ENCODE results near the gene ATP2B2. TPM values are rescaled to one million over a fixed set of nuclear protein-coding genes. Genes with fewer than 3 reads are reported as not detected.

ATP2B2 gene
- total RNA-seq, 1 experiment from 2014 or later = not detected

DNA sequence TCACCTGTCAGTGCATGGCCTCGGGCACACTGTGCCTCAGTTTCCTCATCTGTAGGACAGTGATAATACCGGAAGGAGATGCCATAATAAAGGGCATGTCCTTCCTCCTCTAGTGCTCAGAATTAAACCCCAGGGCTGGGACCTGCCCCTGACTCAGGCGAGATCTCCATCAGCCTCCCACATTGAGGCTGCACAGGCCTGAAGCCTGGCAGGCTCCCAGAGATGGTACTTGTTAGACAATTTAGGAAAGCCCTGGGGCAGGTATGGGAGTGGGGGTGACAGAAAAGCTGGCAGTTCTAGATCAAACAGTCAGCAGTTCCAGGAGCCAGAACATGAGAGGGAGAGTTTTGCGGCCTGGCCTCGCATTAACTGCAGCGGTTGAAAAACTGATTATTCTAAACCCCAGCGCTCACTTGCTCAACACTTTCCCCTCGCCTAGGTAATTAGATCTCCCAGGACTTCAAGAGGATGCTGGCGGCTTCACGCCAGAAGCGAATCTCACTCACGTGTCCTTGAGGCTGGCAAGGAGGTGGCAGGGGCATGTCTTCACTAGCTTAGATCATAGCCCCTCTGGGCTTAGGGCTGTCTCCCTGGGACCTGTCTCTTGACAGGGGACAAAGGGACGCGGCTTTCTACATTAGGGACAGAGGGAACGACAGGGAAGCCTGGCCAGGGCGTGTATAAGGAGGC, 73.1 kb downstream of the ATP2B2 start:
- POLR2A ChIA-PET = no interaction called here
- intact Hi-C loops (cut with micrococcal nuclease) = no loop called here

DNA sequence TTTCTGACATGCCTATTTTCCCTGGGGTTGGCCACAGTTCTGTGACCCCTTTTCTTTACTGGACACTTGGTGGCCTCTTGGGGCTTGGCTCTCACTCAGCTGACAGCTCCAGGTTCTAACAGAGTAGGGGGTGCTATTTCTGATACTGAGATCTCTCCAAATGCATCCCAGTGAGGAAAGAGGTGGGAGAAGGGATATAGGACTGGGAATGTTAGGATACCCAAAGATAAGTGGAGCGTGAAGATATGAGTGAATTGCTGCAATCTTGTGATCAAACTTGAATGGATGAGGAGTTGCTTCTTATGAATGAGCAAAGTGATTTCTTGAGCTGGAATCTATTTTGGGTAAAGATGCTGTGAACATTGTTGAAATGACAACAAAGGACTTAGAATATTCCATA, 74.6 kb downstream of the ATP2B2 start:
- no peaks in the 10 kb centered on the region for H3K36me3 Mint-ChIP-seq (ENCODE audit: insufficient read depth, unreplicated experiment)
- ChIA-PET CTCF (no interaction called here), POLR2A (no interaction called here)
- no peak for DNase-seq (ENCODE audit: unreplicated experiment)
- H3K27ac Mint-ChIP-seq (ENCODE audit: low read depth, unreplicated experiment) = no peak overlapping the region
- H3K9me3 Mint-ChIP-seq (ENCODE audit: unreplicated experiment) = no peaks in the 10 kb centered on the region
- no peak overlapping the region for H3K4me3 Mint-ChIP-seq (ENCODE audit: unreplicated experiment)
- TF ChIP-seq, protein P1, sequence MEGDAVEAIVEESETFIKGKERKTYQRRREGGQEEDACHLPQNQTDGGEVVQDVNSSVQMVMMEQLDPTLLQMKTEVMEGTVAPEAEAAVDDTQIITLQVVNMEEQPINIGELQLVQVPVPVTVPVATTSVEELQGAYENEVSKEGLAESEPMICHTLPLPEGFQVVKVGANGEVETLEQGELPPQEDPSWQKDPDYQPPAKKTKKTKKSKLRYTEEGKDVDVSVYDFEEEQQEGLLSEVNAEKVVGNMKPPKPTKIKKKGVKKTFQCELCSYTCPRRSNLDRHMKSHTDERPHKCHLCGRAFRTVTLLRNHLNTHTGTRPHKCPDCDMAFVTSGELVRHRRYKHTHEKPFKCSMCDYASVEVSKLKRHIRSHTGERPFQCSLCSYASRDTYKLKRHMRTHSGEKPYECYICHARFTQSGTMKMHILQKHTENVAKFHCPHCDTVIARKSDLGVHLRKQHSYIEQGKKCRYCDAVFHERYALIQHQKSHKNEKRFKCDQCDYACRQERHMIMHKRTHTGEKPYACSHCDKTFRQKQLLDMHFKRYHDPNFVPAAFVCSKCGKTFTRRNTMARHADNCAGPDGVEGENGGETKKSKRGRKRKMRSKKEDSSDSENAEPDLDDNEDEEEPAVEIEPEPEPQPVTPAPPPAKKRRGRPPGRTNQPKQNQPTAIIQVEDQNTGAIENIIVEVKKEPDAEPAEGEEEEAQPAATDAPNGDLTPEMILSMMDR (IDR thresholded peaks at IDR 0.05; ENCODE audit: unreplicated experiment) = no peak
- no peaks in the 10 kb centered on the region for H3K4me1 Mint-ChIP-seq (ENCODE audit: insufficient read depth, unreplicated experiment)
- intact Hi-C loops (cut with micrococcal nuclease) = no loop called here
- BruUV-seq (replicated peaks) = no TSS peak
- peaks cover 24% of the 10 kb centered on the region for H3K27me3 Mint-ChIP-seq (ENCODE audit: insufficient read depth, unreplicated experiment)

More for the DNA sequence above, 73.1 kb downstream of the ATP2B2 start:
- H3K4me1 Mint-ChIP-seq (ENCODE audit: insufficient read depth, unreplicated experiment) = no peaks in the 10 kb centered on the region
- no TSS peak for BruUV-seq (replicated peaks)
- CTCF ChIA-PET = interaction anchor here (0.6 to 0.7 kb wide), 4 partner anchors 34 to 206 kb away, joined by 3 to 8 read pairs (median 3); no protein-coding TSS in a partner anchor
- H3K27ac Mint-ChIP-seq (ENCODE audit: low read depth, unreplicated experiment) = no peak overlapping the region
- no peak overlapping the region for H3K4me3 Mint-ChIP-seq (ENCODE audit: unreplicated experiment)
- TF ChIP-seq, protein P1 (IDR thresholded peaks at IDR 0.05; ENCODE audit: unreplicated experiment) = no peak
- no peak for DNase-seq (ENCODE audit: unreplicated experiment)
- H3K27me3 Mint-ChIP-seq (ENCODE audit: insufficient read depth, unreplicated experiment) = peaks cover 20% of the 10 kb centered on the region
- no peaks in the 10 kb centered on the region for H3K9me3 Mint-ChIP-seq (ENCODE audit: unreplicated experiment)
- no peaks in the 10 kb centered on the region for H3K36me3 Mint-ChIP-seq (ENCODE audit: insufficient read depth, unreplicated experiment)

DNA sequence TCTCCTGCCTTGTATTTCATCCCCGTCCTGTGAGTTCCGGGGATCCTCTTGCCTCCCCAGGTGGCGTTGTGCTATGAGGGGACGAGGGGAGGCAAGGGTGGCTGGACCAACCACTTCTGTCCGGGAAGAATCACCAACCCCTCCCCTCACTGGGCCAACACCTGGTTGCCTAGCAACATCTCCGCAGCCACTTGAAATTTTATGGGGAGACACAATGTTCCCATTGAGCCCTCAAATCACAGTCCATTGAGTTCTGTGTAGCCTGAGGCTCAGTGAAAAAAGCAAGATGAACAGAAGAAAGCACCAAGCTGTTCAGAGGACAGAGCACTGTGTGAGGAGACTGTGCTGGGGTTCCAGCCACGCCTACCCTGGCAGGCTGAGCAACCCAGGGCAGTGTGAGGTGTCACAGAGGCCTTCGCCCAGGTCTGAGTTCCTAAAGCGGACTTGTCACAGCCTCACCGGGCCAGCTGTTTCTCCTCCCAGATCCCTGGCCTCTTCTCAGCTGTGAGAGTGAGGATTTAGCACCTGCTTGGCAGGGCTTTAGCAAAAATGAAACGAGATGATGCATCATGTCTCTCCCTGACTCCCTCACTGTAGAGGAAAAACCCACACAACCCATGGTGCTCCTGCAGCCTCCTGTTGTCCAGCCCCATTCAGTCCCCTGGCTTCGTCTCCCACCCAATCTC, 76.8 kb downstream of the ATP2B2 start:
- no peak for DNase-seq (ENCODE audit: unreplicated experiment)
- TF ChIP-seq, protein P1 (IDR thresholded peaks at IDR 0.05; ENCODE audit: unreplicated experiment) = no peak
- BruUV-seq (replicated peaks) = no TSS peak
- Mint-ChIP-seq H3K4me3 (ENCODE audit: unreplicated experiment) (no peak overlapping the region), H3K4me1 (ENCODE audit: insufficient read depth, unreplicated experiment) (no peaks in the 10 kb centered on the region), H3K36me3 (ENCODE audit: insufficient read depth, unreplicated experiment) (no peaks in the 10 kb centered on the region), H3K27me3 (ENCODE audit: insufficient read depth, unreplicated experiment) (peaks cover 31% of the 10 kb centered on the region), H3K27ac (ENCODE audit: low read depth, unreplicated experiment) (no peak overlapping the region), H3K9me3 (ENCODE audit: unreplicated experiment) (no peaks in the 10 kb centered on the region)
- intact Hi-C loops (cut with micrococcal nuclease) = no loop called here
- CTCF ChIA-PET = interaction anchor here (0.6 kb wide), 2 partner anchors 70 to 184 kb away, joined by 3 read pairs; no protein-coding TSS in a partner anchor
- POLR2A ChIA-PET = no interaction called here

DNA sequence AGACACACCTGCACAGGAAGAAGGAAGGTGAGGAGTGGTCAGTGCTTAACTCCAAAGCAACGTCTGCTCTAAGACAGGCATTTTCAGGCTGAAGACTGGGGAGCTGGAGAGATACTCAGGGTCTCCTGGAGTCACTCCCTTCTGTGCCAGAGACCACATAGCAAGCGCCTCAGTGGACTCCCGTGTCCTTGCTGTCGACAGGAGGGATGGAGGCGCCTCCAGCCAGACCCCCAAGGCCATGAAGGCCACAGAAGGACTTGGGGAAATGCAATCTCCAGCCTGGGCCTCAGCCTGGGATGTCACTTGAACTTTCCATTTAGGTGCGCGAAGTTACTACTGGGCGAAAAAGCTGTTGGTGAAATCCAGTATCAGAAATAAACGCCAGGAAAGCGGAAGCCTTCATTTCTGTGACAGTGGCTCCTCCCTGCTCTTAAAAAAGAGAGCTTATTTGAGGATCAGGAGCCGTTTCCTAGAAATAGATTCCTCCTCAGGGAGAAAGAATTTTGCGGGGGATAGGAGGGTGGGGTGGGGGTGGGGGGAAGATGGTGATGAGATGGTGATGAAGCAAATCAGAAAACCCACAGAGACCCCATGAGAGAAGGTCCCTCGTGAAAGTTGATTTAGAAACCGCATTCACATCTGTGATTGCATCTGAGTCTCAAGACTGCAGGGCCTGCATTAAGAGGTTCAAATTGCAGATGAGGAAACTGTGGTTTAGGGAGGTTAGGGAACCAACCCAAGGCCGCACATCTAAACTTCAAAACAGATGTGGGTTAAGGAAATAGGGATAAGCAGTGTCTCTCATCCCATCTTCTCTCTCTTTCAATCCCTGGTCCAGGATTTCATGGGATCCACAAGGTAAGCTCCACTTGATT, 78.8 kb downstream of the ATP2B2 start:
- intact Hi-C loops (cut with micrococcal nuclease) = no loop called here
- Mint-ChIP-seq H3K4me3 (ENCODE audit: unreplicated experiment) (no peak overlapping the region), H3K4me1 (ENCODE audit: insufficient read depth, unreplicated experiment) (no peaks in the 10 kb centered on the region), H3K27ac (ENCODE audit: low read depth, unreplicated experiment) (no peak overlapping the region), H3K9me3 (ENCODE audit: unreplicated experiment) (no peaks in the 10 kb centered on the region), H3K27me3 (ENCODE audit: insufficient read depth, unreplicated experiment) (peaks cover 31% of the 10 kb centered on the region), H3K36me3 (ENCODE audit: insufficient read depth, unreplicated experiment) (no peaks in the 10 kb centered on the region)
- TF ChIP-seq, protein P1 (IDR thresholded peaks at IDR 0.05; ENCODE audit: unreplicated experiment) = no peak
- BruUV-seq (replicated peaks) = no TSS peak
- ChIA-PET POLR2A (interaction anchor here (0.7 kb wide), 1 partner anchor 10 kb away, joined by 3 read pairs; no protein-coding TSS in a partner anchor), CTCF (interaction anchor here (0.6 to 0.7 kb wide), 2 partner anchors 273 to 346 kb away, joined by 3 read pairs; no protein-coding TSS in a partner anchor)
- DNase-seq (ENCODE audit: unreplicated experiment) = no peak
